Cardiac muscle cell (in vitro differentiated cells and primary cell): ENCODE measurements around the gene CCDC171. TPM values are rescaled to one million over a fixed set of nuclear protein-coding genes. Genes with fewer than 3 reads are reported as not detected.

Experiments
- DNase-seq, 2 donors: peaks; one replicate each; pipeline versions ENCODE4 v3.0.0 to v3.0.0-alpha.2; 2010 to 2017; ENCODE audit warnings: low read depth in 1 of 2, low spot score in 1 of 2
- H3K27ac ChIP-seq: fragments of 200-600 bp; sonication (generic); 2 replicates; pipeline ENCODE4 v1.5.1; 2016
- H3K27me3 ChIP-seq: fragments of 200-600 bp; sonication (generic); 2 replicates; pipeline ENCODE4 v1.6.0; 2016; ENCODE audit warnings: control low read depth
- H3K36me3 ChIP-seq: fragments of 200-600 bp; sonication (generic); 2 replicates; pipeline ENCODE4 v1.5.1; 2016; ENCODE audit warnings: control low read depth
- H3K4me1 ChIP-seq: fragments of 200-600 bp; sonication (generic); 2 replicates; pipeline ENCODE4 v1.8.1; 2017; ENCODE audit warnings: low read depth, mild to moderate bottlenecking, mixed run types
- H3K4me3 ChIP-seq: fragments of 200-600 bp; sonication (generic); 2 replicates; pipeline ENCODE4 v1.5.1; 2016; ENCODE audit warnings: mild to moderate bottlenecking
- H3K9me3 ChIP-seq: fragments of 200-600 bp; sonication (generic); 2 replicates; pipeline ENCODE4 v1.5.1; 2017; ENCODE audit warnings: low read depth, mild to moderate bottlenecking, control low read depth
- CTCF ChIP-seq: IDR thresholded peaks from 2 replicates; pipeline ENCODE4 v1.5.1; 2012; ENCODE audit warnings: low read depth, mild to moderate bottlenecking, low read length
- polyA plus RNA-seq: library from polyadenylated mRNA; unstranded; fragments of >200 nt; fragmentation: Nextera tagmentation; extraction: Ambion mirVana; gene quantifications from 2 replicates; pipeline ENCODE4 v1.2.1, GENCODE V29; 2016
- total RNA-seq: library from RNA; depleted of rRNA; stranded (reverse); fragments of >200 nt; gene quantifications from 2 replicates; pipeline ENCODE4 v1.2.3, GENCODE V29; 2016

CCDC171 gene
- total and polyA plus RNA-seq, 2 experiments from 2014 or later: 2.8 to 4.5 TPM

GRCh38 chr9:15889555-15889954 is 336.7 kb downstream of the CCDC171 start:
- DNase-seq: peak; percentile 0 to 86
- no peak for TF ChIP-seq CTCF
- no peak overlapping the region for H3K27ac ChIP-seq

GRCh38 chr9:15901572-15901971 is 348.7 kb downstream of the CCDC171 start:
- DNase-seq: no peak
- no peak overlapping the region for H3K27ac ChIP-seq
- H3K9me3 ChIP-seq: no peaks in the 10 kb centered on the region
- TF ChIP-seq CTCF: no peak
- H3K4me1 ChIP-seq: no peaks in the 10 kb centered on the region
- H3K4me3 ChIP-seq: no peak overlapping the region
- H3K27me3 ChIP-seq: no peaks in the 10 kb centered on the region
- H3K36me3 ChIP-seq: no peaks in the 10 kb centered on the region

More at GRCh38 chr9:15889555-15889954, 336.7 kb downstream of the CCDC171 start:
- Histone ChIP-seq H3K27me3 (no peaks in the 10 kb centered on the region), H3K4me1 (no peaks in the 10 kb centered on the region), H3K36me3 (no peaks in the 10 kb centered on the region), H3K4me3 (no peak overlapping the region), H3K9me3 (no peaks in the 10 kb centered on the region)

- no peak for TF ChIP-seq CTCF
- peak in 1 of 2 donors; percentile 92 for DNase-seq
- H3K36me3 ChIP-seq: no peaks in the 10 kb centered on the region
- H3K27ac ChIP-seq: no peak overlapping the region
- no peak overlapping the region for H3K4me3 ChIP-seq
- H3K4me1 ChIP-seq: no peaks in the 10 kb centered on the region
- H3K27me3 ChIP-seq: no peaks in the 10 kb centered on the region
- H3K9me3 ChIP-seq: no peaks in the 10 kb centered on the region
Observed at GRCh38 chr9:15909297-15909696, 356.5 kb downstream of the CCDC171 start.

GRCh38 chr9:15915711-15916110 is 362.9 kb downstream of the CCDC171 start:
- H3K4me1 ChIP-seq: no peaks in the 10 kb centered on the region
- H3K9me3 ChIP-seq: no peaks in the 10 kb centered on the region
- DNase-seq: no peak
- no peak overlapping the region for H3K27ac ChIP-seq
- H3K4me3 ChIP-seq: no peak overlapping the region
- no peak for TF ChIP-seq CTCF
- H3K27me3 ChIP-seq: no peaks in the 10 kb centered on the region
- H3K36me3 ChIP-seq: no peaks in the 10 kb centered on the region

- peak in 1 of 2 donors; percentile 40 for DNase-seq
- H3K9me3 ChIP-seq: no peaks in the 10 kb centered on the region
- no peak overlapping the region for H3K27ac ChIP-seq
- H3K27me3 ChIP-seq: no peaks in the 10 kb centered on the region
- no peak for TF ChIP-seq CTCF
- no peak overlapping the region for H3K4me3 ChIP-seq
- no peaks in the 10 kb centered on the region for H3K4me1 ChIP-seq
- no peaks in the 10 kb centered on the region for H3K36me3 ChIP-seq
Observed at GRCh38 chr9:15927161-15927560, 374.3 kb downstream of the CCDC171 start.
